ENCODE measurements around the gene UBR7.

Gene UBR7

DNA sequence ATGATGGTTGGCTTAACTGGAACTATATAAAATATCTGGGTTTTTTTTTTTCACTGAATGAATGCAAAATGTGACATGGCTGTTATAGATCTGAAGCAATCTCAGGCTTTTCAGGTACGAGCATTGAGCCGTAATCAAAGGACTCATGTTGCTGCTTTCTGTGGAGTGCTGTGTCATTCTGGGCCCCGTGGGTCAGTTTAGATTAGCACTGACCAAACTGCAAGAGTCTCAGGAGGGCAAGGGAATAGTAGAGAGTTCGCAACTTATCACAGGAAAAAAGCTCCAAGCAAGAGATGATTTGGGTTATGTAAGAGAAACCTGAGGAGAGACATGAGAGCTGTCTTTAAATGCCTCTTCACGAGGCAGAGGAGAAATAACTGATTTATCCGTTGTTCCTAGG is 59.1 kb downstream of the UBR7 start:
- no peaks in the 10 kb centered on the region for H3K4me1 ChIP-seq (ENCODE audit: insufficient read depth, low read length, severe bottlenecking)
- H3K4me3 ChIP-seq (ENCODE audit: low read depth, low read length, poor library complexity, severe bottlenecking) = no peak overlapping the region
- no peak overlapping the region for H2AFZ ChIP-seq (ENCODE audit: low read length)
- H3K9me2 ChIP-seq (ENCODE audit: low read depth, low read length) = no peaks in the 10 kb centered on the region
- TF ChIP-seq EZH2 (IDR thresholded peaks at IDR 0.05; ENCODE audit: borderline replicate concordance, low read length) = no peak
- TF ChIP-seq, protein P1, sequence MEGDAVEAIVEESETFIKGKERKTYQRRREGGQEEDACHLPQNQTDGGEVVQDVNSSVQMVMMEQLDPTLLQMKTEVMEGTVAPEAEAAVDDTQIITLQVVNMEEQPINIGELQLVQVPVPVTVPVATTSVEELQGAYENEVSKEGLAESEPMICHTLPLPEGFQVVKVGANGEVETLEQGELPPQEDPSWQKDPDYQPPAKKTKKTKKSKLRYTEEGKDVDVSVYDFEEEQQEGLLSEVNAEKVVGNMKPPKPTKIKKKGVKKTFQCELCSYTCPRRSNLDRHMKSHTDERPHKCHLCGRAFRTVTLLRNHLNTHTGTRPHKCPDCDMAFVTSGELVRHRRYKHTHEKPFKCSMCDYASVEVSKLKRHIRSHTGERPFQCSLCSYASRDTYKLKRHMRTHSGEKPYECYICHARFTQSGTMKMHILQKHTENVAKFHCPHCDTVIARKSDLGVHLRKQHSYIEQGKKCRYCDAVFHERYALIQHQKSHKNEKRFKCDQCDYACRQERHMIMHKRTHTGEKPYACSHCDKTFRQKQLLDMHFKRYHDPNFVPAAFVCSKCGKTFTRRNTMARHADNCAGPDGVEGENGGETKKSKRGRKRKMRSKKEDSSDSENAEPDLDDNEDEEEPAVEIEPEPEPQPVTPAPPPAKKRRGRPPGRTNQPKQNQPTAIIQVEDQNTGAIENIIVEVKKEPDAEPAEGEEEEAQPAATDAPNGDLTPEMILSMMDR (IDR thresholded peaks at IDR 0.05; ENCODE audit: low read length) = no peak
- no peak overlapping the region for H3K9ac ChIP-seq (ENCODE audit: low read length)
- no peaks in the 10 kb centered on the region for H4K20me1 ChIP-seq (ENCODE audit: insufficient read depth, low read length)
- no peaks in the 10 kb centered on the region for H3K79me2 ChIP-seq (ENCODE audit: insufficient read depth, low read length)
- H3K27ac ChIP-seq (ENCODE audit: low read depth, low read length, poor library complexity, severe bottlenecking) = no peak overlapping the region
- no peak overlapping the region for H3K4me2 ChIP-seq (ENCODE audit: low read length)
- H3K9me3 ChIP-seq (ENCODE audit: low read length) = no peaks in the 10 kb centered on the region
- no peaks in the 10 kb centered on the region for H3K27me3 ChIP-seq (ENCODE audit: insufficient read depth, low read length)
- H3K36me3 ChIP-seq (ENCODE audit: insufficient read depth, low read length) = peaks cover 20% of the 10 kb centered on the region; the same call in 1 of the 2 replicates
- H3F3A ChIP-seq (ENCODE audit: insufficient read depth, low read length) = no peaks in the 10 kb centered on the region

DNA sequence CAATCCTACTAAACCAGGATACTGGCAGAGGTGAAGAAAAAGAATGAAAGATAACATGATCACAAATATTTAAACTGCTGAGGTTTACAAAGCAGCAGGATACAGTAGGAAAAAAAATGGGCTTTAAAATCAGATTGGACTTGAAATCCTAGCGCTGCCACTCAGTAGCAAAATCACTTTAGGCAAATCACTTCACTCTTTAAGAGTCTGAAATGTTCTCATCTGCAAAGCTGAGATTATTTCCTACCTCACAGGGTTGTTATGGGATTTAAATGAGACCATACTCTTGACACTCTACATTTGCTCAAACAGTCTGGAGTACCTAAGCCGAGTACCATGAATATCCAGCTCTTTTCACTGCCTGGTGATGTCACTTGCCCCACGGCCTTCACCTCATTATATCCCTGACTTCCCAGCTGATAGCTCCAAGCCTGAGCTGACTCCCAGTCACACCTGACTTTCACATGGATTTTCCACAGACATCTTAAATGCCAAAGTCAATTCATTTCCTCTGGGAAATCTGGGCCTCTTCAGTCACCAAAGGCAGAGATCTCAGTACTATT is 60.2 kb downstream of the UBR7 start:
- no peak overlapping the region for H3K9ac ChIP-seq (ENCODE audit: low read length)
- H4K20me1 ChIP-seq (ENCODE audit: insufficient read depth, low read length) = no peaks in the 10 kb centered on the region
- H3K9me3 ChIP-seq (ENCODE audit: low read length) = no peaks in the 10 kb centered on the region
- H3K9me2 ChIP-seq (ENCODE audit: low read depth, low read length) = no peaks in the 10 kb centered on the region
- H3K4me1 ChIP-seq (ENCODE audit: insufficient read depth, low read length, severe bottlenecking) = no peaks in the 10 kb centered on the region
- TF ChIP-seq, protein P1 (IDR thresholded peaks at IDR 0.05; ENCODE audit: low read length) = no peak
- no peak for TF ChIP-seq EZH2 (IDR thresholded peaks at IDR 0.05; ENCODE audit: borderline replicate concordance, low read length)
- no peaks in the 10 kb centered on the region for H3F3A ChIP-seq (ENCODE audit: insufficient read depth, low read length)
- no peaks in the 10 kb centered on the region for H3K27me3 ChIP-seq (ENCODE audit: insufficient read depth, low read length)
- H2AFZ ChIP-seq (ENCODE audit: low read length) = no peak overlapping the region
- peaks cover 20% of the 10 kb centered on the region; the same call in 1 of the 2 replicates for H3K36me3 ChIP-seq (ENCODE audit: insufficient read depth, low read length)
- no peak overlapping the region for H3K4me3 ChIP-seq (ENCODE audit: low read depth, low read length, poor library complexity, severe bottlenecking)
- no peak overlapping the region for H3K27ac ChIP-seq (ENCODE audit: low read depth, low read length, poor library complexity, severe bottlenecking)
- H3K79me2 ChIP-seq (ENCODE audit: insufficient read depth, low read length) = no peaks in the 10 kb centered on the region
- no peak overlapping the region for H3K4me2 ChIP-seq (ENCODE audit: low read length)

DNA sequence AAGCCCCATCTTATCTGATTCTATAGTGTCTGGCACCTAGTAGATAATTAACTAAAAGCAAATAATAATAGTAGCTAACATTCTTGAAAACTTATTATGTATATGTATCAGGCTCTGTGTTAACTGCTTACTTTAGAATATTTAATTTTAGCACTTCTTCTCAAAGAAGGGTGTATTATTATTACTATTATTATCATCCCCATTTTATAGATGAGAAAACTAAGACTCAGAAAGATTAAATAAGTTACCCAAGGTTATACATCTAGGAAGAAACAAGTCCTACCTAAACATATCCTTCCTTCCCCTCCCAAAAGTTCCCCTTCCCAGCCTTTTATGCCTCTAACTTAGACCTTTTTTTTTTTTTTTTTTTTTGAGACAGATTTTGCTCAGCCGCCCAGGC is 61.4 kb downstream of the UBR7 start:
- no peak for TF ChIP-seq EZH2 (IDR thresholded peaks at IDR 0.05; ENCODE audit: borderline replicate concordance, low read length)
- TF ChIP-seq, protein P1 (IDR thresholded peaks at IDR 0.05; ENCODE audit: low read length) = no peak
- Histone ChIP-seq H3K4me2 (ENCODE audit: low read length) (no peak overlapping the region), H3K9me2 (ENCODE audit: low read depth, low read length) (no peaks in the 10 kb centered on the region), H3K27me3 (ENCODE audit: insufficient read depth, low read length) (no peaks in the 10 kb centered on the region), H3K27ac (ENCODE audit: low read depth, low read length, poor library complexity, severe bottlenecking) (no peak overlapping the region), H4K20me1 (ENCODE audit: insufficient read depth, low read length) (no peaks in the 10 kb centered on the region), H3K9ac (ENCODE audit: low read length) (no peak overlapping the region), H3K79me2 (ENCODE audit: insufficient read depth, low read length) (no peaks in the 10 kb centered on the region), H3K36me3 (ENCODE audit: insufficient read depth, low read length) (peaks cover 9% of the 10 kb centered on the region; the same call in 1 of the 2 replicates), H2AFZ (ENCODE audit: low read length) (no peak overlapping the region), H3K4me3 (ENCODE audit: low read depth, low read length, poor library complexity, severe bottlenecking) (no peak overlapping the region), H3F3A (ENCODE audit: insufficient read depth, low read length) (no peaks in the 10 kb centered on the region), H3K9me3 (ENCODE audit: low read length) (no peaks in the 10 kb centered on the region), H3K4me1 (ENCODE audit: insufficient read depth, low read length, severe bottlenecking) (no peaks in the 10 kb centered on the region)

Data from OCI-LY1 (cell line).